Measurements from ENCODE around the gene GPR137C. TPM values are rescaled to one million over a fixed set of nuclear protein-coding genes. Genes with fewer than 3 reads are reported as not detected.

Gene GPR137C
- total RNA-seq, 2 donors from 2014 or later: under 0.01 TPM; not detected in 1

GRCh38 chr14:52538623-52539022 lies 14.0 kb upstream of the GPR137C start:
- H3K9me3 ChIP-seq: no peaks in the 10 kb centered on the region
- no peaks in the 10 kb centered on the region for H3K4me1 ChIP-seq
- no peaks in the 10 kb centered on the region for H3K27me3 ChIP-seq
- ATAC-seq: no peak
- H3K36me3 ChIP-seq (replicated peaks in 1 of 2; ENCODE audit: insufficient read depth in 1 of 2, low read depth in 2 of 2): no peaks in the 10 kb centered on the region
- TF ChIP-seq, protein P1, sequence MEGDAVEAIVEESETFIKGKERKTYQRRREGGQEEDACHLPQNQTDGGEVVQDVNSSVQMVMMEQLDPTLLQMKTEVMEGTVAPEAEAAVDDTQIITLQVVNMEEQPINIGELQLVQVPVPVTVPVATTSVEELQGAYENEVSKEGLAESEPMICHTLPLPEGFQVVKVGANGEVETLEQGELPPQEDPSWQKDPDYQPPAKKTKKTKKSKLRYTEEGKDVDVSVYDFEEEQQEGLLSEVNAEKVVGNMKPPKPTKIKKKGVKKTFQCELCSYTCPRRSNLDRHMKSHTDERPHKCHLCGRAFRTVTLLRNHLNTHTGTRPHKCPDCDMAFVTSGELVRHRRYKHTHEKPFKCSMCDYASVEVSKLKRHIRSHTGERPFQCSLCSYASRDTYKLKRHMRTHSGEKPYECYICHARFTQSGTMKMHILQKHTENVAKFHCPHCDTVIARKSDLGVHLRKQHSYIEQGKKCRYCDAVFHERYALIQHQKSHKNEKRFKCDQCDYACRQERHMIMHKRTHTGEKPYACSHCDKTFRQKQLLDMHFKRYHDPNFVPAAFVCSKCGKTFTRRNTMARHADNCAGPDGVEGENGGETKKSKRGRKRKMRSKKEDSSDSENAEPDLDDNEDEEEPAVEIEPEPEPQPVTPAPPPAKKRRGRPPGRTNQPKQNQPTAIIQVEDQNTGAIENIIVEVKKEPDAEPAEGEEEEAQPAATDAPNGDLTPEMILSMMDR (IDR thresholded peaks at IDR 0.05): no peak
- no peak for TF ChIP-seq POLR2A (IDR thresholded peaks at IDR 0.05)
- no peak for DNase-seq
- WGBS, 2 donors: 53 to 82% methylated on average over 2 of the region's 2 CpGs
- no peak overlapping the region for H3K4me3 ChIP-seq
- no peak overlapping the region for H3K27ac ChIP-seq
- intact Hi-C loops (cut with DNase I): no loop called here

GRCh38 chr14:52545584-52546317 lies 6.9 kb upstream of the GPR137C start:
- no peak overlapping the region for H3K27ac ChIP-seq
- 76 to 84% methylated on average over 7 of the region's 7 CpGs for WGBS, 2 donors
- DNase-seq: no peak

GRCh38 chr14:52546318-52546670 lies 6.3 kb upstream of the GPR137C start:
- 91 to 92% methylated on average over 4 of the region's 4 CpGs for WGBS, 2 donors
- no peak overlapping the region for H3K27ac ChIP-seq

More at GRCh38 chr14:52545584-52546317, 6.9 kb upstream of the GPR137C start:
- Histone ChIP-seq H3K4me3 (no peak overlapping the region), H3K4me1 (peaks cover 13% of the 10 kb centered on the region), H3K27me3 (no peaks in the 10 kb centered on the region), H3K36me3 (replicated peaks in 1 of 2; ENCODE audit: insufficient read depth in 1 of 2, low read depth in 2 of 2) (no peaks in the 10 kb centered on the region), H3K9me3 (no peaks in the 10 kb centered on the region)
- no peak for ATAC-seq
- intact Hi-C loops (cut with DNase I): no loop called here
- TF ChIP-seq, protein P1 (IDR thresholded peaks at IDR 0.05): no peak
- TF ChIP-seq POLR2A (IDR thresholded peaks at IDR 0.05): no peak

GRCh38 chr14:52547027-52547426 lies 5.6 kb upstream of the GPR137C start:
- H3K27me3 ChIP-seq: no peaks in the 10 kb centered on the region
- no peak overlapping the region for H3K27ac ChIP-seq
- H3K4me1 ChIP-seq: peaks cover 19% of the 10 kb centered on the region
- H3K4me3 ChIP-seq: no peak overlapping the region
- H3K36me3 ChIP-seq (replicated peaks in 1 of 2; ENCODE audit: insufficient read depth in 1 of 2, low read depth in 2 of 2): no peaks in the 10 kb centered on the region
- ATAC-seq (no peak), DNase-seq (no peak)
- no peaks in the 10 kb centered on the region for H3K9me3 ChIP-seq
- intact Hi-C loops (cut with DNase I): no loop called here
- TF ChIP-seq, protein P1 (IDR thresholded peaks at IDR 0.05): no peak
- no peak for TF ChIP-seq POLR2A (IDR thresholded peaks at IDR 0.05)
- 56 to 58% methylated on average over 2 of the region's 2 CpGs for WGBS, 2 donors

More at GRCh38 chr14:52546318-52546670, 6.3 kb upstream of the GPR137C start:
- TF ChIP-seq, protein P1 (IDR thresholded peaks at IDR 0.05): no peak
- TF ChIP-seq POLR2A (IDR thresholded peaks at IDR 0.05): no peak
- intact Hi-C loops (cut with DNase I): no loop called here
- DNase-seq: no peak
- no peaks in the 10 kb centered on the region for H3K27me3 ChIP-seq
- H3K4me3 ChIP-seq: no peak overlapping the region
- no peaks in the 10 kb centered on the region for H3K9me3 ChIP-seq
- no peaks in the 10 kb centered on the region for H3K36me3 ChIP-seq (replicated peaks in 1 of 2; ENCODE audit: insufficient read depth in 1 of 2, low read depth in 2 of 2)
- H3K4me1 ChIP-seq: peaks cover 19% of the 10 kb centered on the region
- no peak for ATAC-seq

DNA sequence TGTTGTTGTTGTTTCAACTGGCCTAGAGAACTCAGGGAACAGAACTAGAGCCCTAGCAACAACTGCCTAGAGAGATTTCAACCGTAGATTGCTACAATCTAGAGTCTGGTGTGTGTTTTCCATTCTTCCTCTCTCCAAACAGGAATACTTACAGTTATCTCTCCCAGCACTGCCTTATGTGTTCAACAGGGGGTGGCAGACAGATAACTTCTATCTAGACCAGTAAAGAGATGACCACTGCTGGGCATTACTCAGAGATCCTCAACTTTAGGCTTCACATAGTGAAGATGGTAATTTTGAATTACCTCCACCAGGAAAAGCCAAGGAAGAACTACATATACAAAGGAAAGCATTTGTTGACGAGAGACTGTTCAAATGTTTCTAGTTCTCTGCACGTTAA lies 5.1 kb upstream of the GPR137C start:
- TF ChIP-seq POLR2A (IDR thresholded peaks at IDR 0.05): no peak
- TF ChIP-seq, protein P1 (IDR thresholded peaks at IDR 0.05): no peak
- Histone ChIP-seq H3K4me1 (peaks cover 19% of the 10 kb centered on the region), H3K27ac (no peak overlapping the region), H3K9me3 (no peaks in the 10 kb centered on the region), H3K36me3 (replicated peaks in 1 of 2; ENCODE audit: insufficient read depth in 1 of 2, low read depth in 2 of 2) (no peaks in the 10 kb centered on the region), H3K27me3 (no peaks in the 10 kb centered on the region), H3K4me3 (no peak overlapping the region)
- intact Hi-C loops (cut with DNase I): no loop called here
- 81 to 90% methylated on average over 3 of the region's 3 CpGs for WGBS, 2 donors
- ATAC-seq: no peak
- no peak for DNase-seq
